T-cell (primary cell): Measurements from ENCODE around the gene LAP3. TPM values are rescaled to one million over a fixed set of nuclear protein-coding genes. Genes with fewer than 3 reads are reported as not detected.

Experiments
- ATAC-seq, 4 experiments: fragments of 200-7000 bp in 3 of 4; fragments of 150-1000 bp in 1 of 4; cut with Tn5 transposase; replicated peaks in 1 of 4; 1 replicate in 3 of 4; 2 replicates in 1 of 4; pipeline ENCODE4 v1.10.0; 2021; ENCODE audit warnings: moderate library complexity in 3 of 4, mild to moderate bottlenecking in 2 of 4, moderate number of reproducible peaks in 1 of 4
- CTCF ChIA-PET, 2 donors: fragments of 300-600 bp; sonication (Branson Sonifier 250); formaldehyde crosslinking; loops; one replicate each; lab custom pipeline; 2022; ENCODE audit warnings: antibody characterized with exemption in 2 of 2; lab: Charles Lee
- POLR2A ChIA-PET, 2 donors: fragments of 300-600 bp; sonication (Branson Sonifier 250); formaldehyde crosslinking; loops; one replicate each; lab custom pipeline; 2022; ENCODE audit warnings: antibody characterized with exemption in 2 of 2; lab: Charles Lee
- DNase-seq, 35 experiments: peaks; one replicate each; pipeline versions ENCODE4 v3.0.0 to v3.0.0-alpha.2; 2013 to 2023
- H3K27ac ChIP-seq: one replicate; pipeline ENCODE4 v1.5.1; 2013; ENCODE audit warnings: low read length
- H3K27me3 ChIP-seq, 2 experiments: replicated peaks in 1 of 2; 1 replicate in 1 of 2; 2 replicates in 1 of 2; pipeline versions ENCODE4 v1.6.1 to v1.7.0; 2013; ENCODE audit warnings: low read length in 1 of 2, mixed read lengths in 1 of 2; ENCODE audit not compliant: control insufficient read depth in 2 of 2, insufficient read depth in 2 of 2; ENCODE audit errors: extremely low read depth in 1 of 2
- H3K36me3 ChIP-seq, 2 donors: 1 replicate in 1 of 2; 2 replicates in 1 of 2; pipeline versions ENCODE4 v1.6.1 to v1.7.0; 2013; ENCODE audit warnings: low read length in 1 of 2; ENCODE audit not compliant: control insufficient read depth in 2 of 2, insufficient read depth in 1 of 2; ENCODE audit errors: extremely low read depth in 1 of 2
- H3K4me1 ChIP-seq, 2 experiments: 1 replicate in 1 of 2; 2 replicates in 1 of 2; pipeline versions ENCODE4 v1.6.1 to v1.7.0; 2013; ENCODE audit warnings: low read length in 2 of 2, mixed read lengths in 1 of 2; ENCODE audit not compliant: insufficient read depth in 2 of 2, control insufficient read depth in 1 of 2; ENCODE audit errors: extremely low read depth in 1 of 2
- H3K4me3 ChIP-seq, 2 donors: 1 replicate in 1 of 2; 2 replicates in 1 of 2; pipeline versions ENCODE4 v1.5.1 to v1.7.0; 2013; ENCODE audit warnings: mild to moderate bottlenecking in 2 of 2, low read length in 1 of 2, moderate library complexity in 1 of 2; ENCODE audit not compliant: control insufficient read depth in 1 of 2; ENCODE audit errors: extremely low read depth in 1 of 2
- H3K9me3 ChIP-seq: 2 replicates; pipeline ENCODE4 v1.7.0; 2013
- H3K27ac Mint-ChIP-seq, 2 donors: one replicate each; pipeline ENCODE4 v1.8.0; 2020 to 2021; ENCODE audit warnings: mild to moderate bottlenecking in 2 of 2, mixed read lengths in 2 of 2
- H3K27me3 Mint-ChIP-seq, 2 donors: one replicate each; pipeline ENCODE4 v1.8.0; 2021 to 2022; ENCODE audit warnings: mixed read lengths in 2 of 2
- H3K36me3 Mint-ChIP-seq: one replicate; pipeline ENCODE4 v1.8.0; 2021; ENCODE audit warnings: mixed read lengths
- H3K4me1 Mint-ChIP-seq, 3 donors: one replicate each; pipeline ENCODE4 v1.8.0; 2020 to 2022; ENCODE audit warnings: mixed read lengths in 3 of 3, mild to moderate bottlenecking in 1 of 3
- H3K4me3 Mint-ChIP-seq, 3 donors: one replicate each; pipeline ENCODE4 v1.8.0; 2020 to 2022; ENCODE audit warnings: mild to moderate bottlenecking in 3 of 3, mixed read lengths in 3 of 3, moderate library complexity in 3 of 3
- H3K9me3 Mint-ChIP-seq, 3 donors: one replicate each; pipeline ENCODE4 v1.8.0; 2020 to 2022; ENCODE audit warnings: mixed read lengths in 3 of 3
- WGBS: methylation state at CpG from one replicate; pipeline ENCODE4 v1.1.5; 2013; ENCODE audit warnings: missing lambda C conversion rate; ENCODE audit not compliant: insufficient coverage; 5-methylcytosine and 5-hydroxymethylcytosine counted together
- total RNA-seq, 35 experiments: library from RNA in 6 of 35; stranded (reverse) in 6 of 35; fragments of 120-200 nt in 1 of 35; gene quantifications; one replicate each; pipeline versions ENCODE4 v1.2.1 to v1.2.4 and lab custom pipeline; 2013 to 2026

Gene LAP3
- total RNA-seq, 5 donors from 2014 or later (not counting 1 experiment from before 2014, with no cell fraction given): 23.5 to 58.4 (median 25.1) TPM

GRCh38 chr4:17618926-17619325 lies 41.9 kb downstream of the LAP3 start:
- Histone ChIP-seq H3K27ac (no peak overlapping the region), H3K9me3 (no peaks in the 10 kb centered on the region), H3K4me3 (no peak overlapping the region), H3K27me3 (no peaks in the 10 kb centered on the region), H3K36me3 (peaks cover 13 to 61% of the 10 kb centered on the region in 2 donors), H3K4me1 (peaks cover 27 to 53% of the 10 kb centered on the region in 2 experiments)
- no peaks in the 10 kb centered on the region for H3K27me3 Mint-ChIP-seq
- no CpG with 5 or more reads among the region's 1 CpG for WGBS
- CTCF ChIA-PET: interaction anchor here (0.7 to 1.5 kb wide), 3 partner anchors 11 to 70 kb away, joined by 3 to 5 read pairs (median 3); no protein-coding TSS in a partner anchor
- no peaks in the 10 kb centered on the region for H3K9me3 Mint-ChIP-seq
- H3K4me3 Mint-ChIP-seq: peak overlapping the region; percentile 25 to 58 (median 29)
- H3K36me3 Mint-ChIP-seq: peaks cover 43% of the 10 kb centered on the region
- ATAC-seq (no peak), DNase-seq (no peak)
- POLR2A ChIA-PET: no interaction called here
- H3K27ac Mint-ChIP-seq: peak overlapping the region in 1 of 2 donors; percentile 65
- H3K4me1 Mint-ChIP-seq: peaks cover 48 to 59% (median 58%) of the 10 kb centered on the region in 3 donors

GRCh38 chr4:17619416-17620105 lies 42.6 kb downstream of the LAP3 start:
- POLR2A ChIA-PET: no interaction called here
- Histone ChIP-seq H3K27me3 (no peaks in the 10 kb centered on the region), H3K9me3 (no peaks in the 10 kb centered on the region), H3K27ac (no peak overlapping the region), H3K4me1 (peaks cover 27 to 53% of the 10 kb centered on the region in 2 experiments), H3K4me3 (no peak overlapping the region), H3K36me3 (peaks cover 15 to 67% of the 10 kb centered on the region in 2 donors)
- CTCF ChIA-PET: interaction anchor here (0.6 to 1.5 kb wide), 6 partner anchors 11 to 71 kb away, joined by 3 to 5 read pairs (median 3); no protein-coding TSS in a partner anchor
- Mint-ChIP-seq H3K4me3 (peak overlapping the region in 1 of 3 donors; percentile 58), H3K27me3 (no peaks in the 10 kb centered on the region), H3K27ac (peak overlapping the region in 1 of 2 donors; percentile 53), H3K36me3 (peaks cover 50% of the 10 kb centered on the region), H3K9me3 (no peaks in the 10 kb centered on the region), H3K4me1 (peaks cover 48 to 59% (median 58%) of the 10 kb centered on the region in 3 donors)
- WGBS: 96% methylated on average over 2 of the region's 7 CpGs
- no peak for ATAC-seq
- no peak for DNase-seq

- H3K4me3 ChIP-seq: no peak overlapping the region
- Mint-ChIP-seq H3K36me3 (peaks cover 65% of the 10 kb centered on the region), H3K27ac (no peak overlapping the region), H3K27me3 (no peaks in the 10 kb centered on the region), H3K4me3 (no peak overlapping the region), H3K9me3 (no peaks in the 10 kb centered on the region), H3K4me1 (peaks cover 28 to 37% (median 35%) of the 10 kb centered on the region in 3 donors)
- no peaks in the 10 kb centered on the region for H3K27me3 ChIP-seq
- no peak overlapping the region for H3K27ac ChIP-seq
- ChIA-PET POLR2A (no interaction called here), CTCF (no interaction called here)
- peaks cover 3 to 15% of the 10 kb centered on the region in 2 experiments for H3K4me1 ChIP-seq
- H3K36me3 ChIP-seq: peaks cover 28 to 90% of the 10 kb centered on the region in 2 donors
- H3K9me3 ChIP-seq: no peaks in the 10 kb centered on the region
- DNase-seq (no peak), ATAC-seq (no peak)
- 96% methylated on average over 6 of the region's 7 CpGs for WGBS
Observed at GRCh38 chr4:17623451-17624001, 46.5 kb downstream of the LAP3 start.

- DNase-seq (no peak), ATAC-seq (no peak)
- Histone ChIP-seq H3K4me1 (peaks cover 0 to 4% of the 10 kb centered on the region in 2 experiments), H3K27me3 (no peaks in the 10 kb centered on the region), H3K9me3 (no peaks in the 10 kb centered on the region), H3K36me3 (peaks cover 26 to 96% of the 10 kb centered on the region in 2 donors), H3K27ac (no peak overlapping the region), H3K4me3 (no peak overlapping the region)
- WGBS: no CpG with 5 or more reads among the region's 2 CpGs
- Mint-ChIP-seq H3K9me3 (no peaks in the 10 kb centered on the region), H3K4me3 (no peak overlapping the region), H3K27ac (no peak overlapping the region), H3K4me1 (peaks cover 27 to 37% (median 28%) of the 10 kb centered on the region in 3 donors), H3K36me3 (peaks cover 56% of the 10 kb centered on the region), H3K27me3 (no peaks in the 10 kb centered on the region)
- ChIA-PET CTCF (no interaction called here), POLR2A (interaction anchor here in 1 of 2 donors (0.6 kb wide), 1 partner anchor 9 kb away, joined by 3 read pairs; no protein-coding TSS in a partner anchor)
Observed at GRCh38 chr4:17624821-17625220, 47.8 kb downstream of the LAP3 start.

- Mint-ChIP-seq H3K4me1 (peaks cover 11 to 21% (median 19%) of the 10 kb centered on the region in 3 donors), H3K27me3 (no peaks in the 10 kb centered on the region), H3K4me3 (no peak overlapping the region), H3K36me3 (peaks cover 48% of the 10 kb centered on the region), H3K9me3 (no peaks in the 10 kb centered on the region), H3K27ac (no peak overlapping the region)
- CTCF ChIA-PET: interaction anchor here (0.6 to 1.2 kb wide), 3 partner anchors 10 to 81 kb away, joined by 3 to 4 read pairs (median 3); no protein-coding TSS in a partner anchor
- H3K4me1 ChIP-seq: no peaks in the 10 kb centered on the region
- H3K9me3 ChIP-seq: no peaks in the 10 kb centered on the region
- WGBS: 100% methylated on average over 1 of the region's 4 CpGs
- POLR2A ChIA-PET: interaction anchor here in 1 of 2 donors (1.0 kb wide), 1 partner anchor 81 kb away, joined by 3 read pairs; no protein-coding TSS in a partner anchor
- ATAC-seq (no peak), DNase-seq (no peak)
- H3K36me3 ChIP-seq: peaks cover 21 to 84% of the 10 kb centered on the region in 2 donors
- H3K27ac ChIP-seq: no peak overlapping the region
- no peaks in the 10 kb centered on the region for H3K27me3 ChIP-seq
- H3K4me3 ChIP-seq: no peak overlapping the region
Observed at GRCh38 chr4:17630228-17630627, 53.2 kb downstream of the LAP3 start.

GRCh38 chr4:17633600-17633999 lies 56.6 kb downstream of the LAP3 start:
- ATAC-seq (no peak), DNase-seq (no peak)
- Histone ChIP-seq H3K27ac (no peak overlapping the region), H3K4me1 (peaks cover 0 to 6% of the 10 kb centered on the region in 2 experiments), H3K27me3 (no peaks in the 10 kb centered on the region), H3K36me3 (peaks cover 10 to 53% of the 10 kb centered on the region in 2 donors), H3K4me3 (no peak overlapping the region), H3K9me3 (no peaks in the 10 kb centered on the region)
- no peak overlapping the region for H3K4me3 Mint-ChIP-seq
- CTCF ChIA-PET: interaction anchor here in 1 of 2 donors (1.0 kb wide), 1 partner anchor 20 kb away, joined by 4 read pairs; the partner anchor contains the start of gene MED28
- H3K36me3 Mint-ChIP-seq: peaks cover 28% of the 10 kb centered on the region
- no peak overlapping the region for H3K27ac Mint-ChIP-seq
- H3K4me1 Mint-ChIP-seq: peaks cover 5 to 12% (median 9%) of the 10 kb centered on the region in 3 donors
- POLR2A ChIA-PET: no interaction called here
- H3K27me3 Mint-ChIP-seq: no peaks in the 10 kb centered on the region
- no peaks in the 10 kb centered on the region for H3K9me3 Mint-ChIP-seq
- WGBS: no CpG with 5 or more reads among the region's 9 CpGs
